Stimulated activated naive CD8-positive, alpha-beta T cell treated with anti-CD3 and anti-CD28 coated beads, Interleukin-15, amount 100 ng/mL, for 72 hours (primary cell): ENCODE measurements around the gene EVA1A.

Source experiments
- ATAC-seq: fragments of 150-1000 bp; cut with Tn5 transposase; 2 replicates; pipeline ENCODE4 v1.10.0; 2021; ENCODE audit warnings: mild to moderate bottlenecking, moderate library complexity
- DNase-seq, 2 donors: peaks; one replicate each; pipeline ENCODE4 v3.0.0; 2021 to 2022
- H3K27ac Mint-ChIP-seq, 2 donors: one replicate each; pipeline ENCODE4 v1.8.0; 2022; ENCODE audit warnings: mild to moderate bottlenecking in 2 of 2, mixed read lengths in 2 of 2, moderate library complexity in 2 of 2
- H3K27me3 Mint-ChIP-seq: one replicate; pipeline ENCODE4 v1.8.0; 2022; ENCODE audit warnings: mixed read lengths
- H3K4me1 Mint-ChIP-seq: one replicate; pipeline ENCODE4 v1.8.0; 2022; ENCODE audit warnings: mild to moderate bottlenecking, mixed read lengths
- H3K4me3 Mint-ChIP-seq, 2 donors: one replicate each; pipeline ENCODE4 v1.8.0; 2022; ENCODE audit warnings: mild to moderate bottlenecking in 2 of 2, mixed read lengths in 2 of 2, moderate library complexity in 1 of 2
- H3K9me3 Mint-ChIP-seq, 2 donors: one replicate each; pipeline ENCODE4 v1.8.0; 2022; ENCODE audit warnings: mixed read lengths in 2 of 2

Gene EVA1A

DNA sequence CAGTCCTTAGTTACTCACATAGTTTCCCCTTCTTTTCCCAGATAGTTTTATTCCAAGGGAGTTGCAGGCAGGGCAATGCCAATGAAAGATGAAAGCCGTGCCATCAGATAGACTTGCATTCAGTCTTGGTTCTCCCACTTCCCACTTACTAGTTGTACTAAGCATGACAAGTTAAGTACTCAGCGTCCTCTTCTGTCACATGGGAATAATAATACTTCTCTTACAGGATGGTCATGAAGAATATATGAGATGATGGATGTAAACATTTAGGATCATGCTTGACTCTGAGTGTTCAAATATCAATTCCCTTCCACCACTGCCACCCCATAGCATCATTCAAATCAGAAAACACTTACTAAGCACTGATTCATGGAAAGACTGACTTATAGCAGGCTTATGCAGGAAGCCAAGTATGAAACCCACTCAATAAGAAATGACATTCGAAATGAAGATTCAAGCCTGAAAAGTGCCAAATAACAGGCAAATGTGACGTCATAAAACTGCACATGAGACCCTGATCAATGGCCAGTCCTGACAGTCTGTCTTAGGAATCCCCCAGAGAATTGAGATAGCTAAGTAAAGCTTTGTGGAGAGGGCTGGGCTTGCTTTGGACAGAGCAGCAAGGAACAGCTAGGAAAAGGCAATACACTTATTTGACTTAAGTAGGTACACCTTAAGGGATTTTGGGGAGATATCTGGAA is 11.1 kb upstream of the EVA1A start:
- H3K27ac Mint-ChIP-seq, result no peak overlapping the region
- no peaks in the 10 kb centered on the region for H3K4me1 Mint-ChIP-seq
- no peak overlapping the region for H3K4me3 Mint-ChIP-seq
- ATAC-seq, result no peak
- H3K27me3 Mint-ChIP-seq, result peaks cover 31% of the 10 kb centered on the region
- no peak for DNase-seq
- peaks cover 0 to 4% of the 10 kb centered on the region in 2 donors for H3K9me3 Mint-ChIP-seq

GRCh38 chr2:75570948-75571729 is 10.4 kb upstream of the EVA1A start:
- no peaks in the 10 kb centered on the region for H3K4me1 Mint-ChIP-seq
- no peak overlapping the region for H3K4me3 Mint-ChIP-seq
- ATAC-seq (no peak), DNase-seq (no peak)
- H3K27me3 Mint-ChIP-seq, result peaks cover 31% of the 10 kb centered on the region
- H3K9me3 Mint-ChIP-seq, result no peaks in the 10 kb centered on the region
- H3K27ac Mint-ChIP-seq, result no peak overlapping the region

- no peak for DNase-seq
- ATAC-seq, result no peak
- peaks cover 31% of the 10 kb centered on the region for H3K27me3 Mint-ChIP-seq
- no peak overlapping the region for H3K27ac Mint-ChIP-seq
- no peaks in the 10 kb centered on the region for H3K4me1 Mint-ChIP-seq
- no peaks in the 10 kb centered on the region for H3K9me3 Mint-ChIP-seq
- no peak overlapping the region for H3K4me3 Mint-ChIP-seq
Observed at GRCh38 chr2:75570024-75570947, 9.5 kb upstream of the EVA1A start.

- no peaks in the 10 kb centered on the region for H3K9me3 Mint-ChIP-seq
- no peak for ATAC-seq
- no peak for DNase-seq
- peaks cover 31% of the 10 kb centered on the region for H3K27me3 Mint-ChIP-seq
- H3K4me3 Mint-ChIP-seq, result no peak overlapping the region
- H3K27ac Mint-ChIP-seq, result no peak overlapping the region
- H3K4me1 Mint-ChIP-seq, result peaks cover 5% of the 10 kb centered on the region
Observed at GRCh38 chr2:75569546-75569945, 8.8 kb upstream of the EVA1A start.

GRCh38 chr2:75568174-75568573 is 7.4 kb upstream of the EVA1A start:
- Mint-ChIP-seq H3K27ac (no peak overlapping the region), H3K4me3 (no peak overlapping the region), H3K27me3 (peaks cover 40% of the 10 kb centered on the region), H3K4me1 (peaks cover 17% of the 10 kb centered on the region), H3K9me3 (no peaks in the 10 kb centered on the region)
- DNase-seq (no peak), ATAC-seq (no peak)

DNA sequence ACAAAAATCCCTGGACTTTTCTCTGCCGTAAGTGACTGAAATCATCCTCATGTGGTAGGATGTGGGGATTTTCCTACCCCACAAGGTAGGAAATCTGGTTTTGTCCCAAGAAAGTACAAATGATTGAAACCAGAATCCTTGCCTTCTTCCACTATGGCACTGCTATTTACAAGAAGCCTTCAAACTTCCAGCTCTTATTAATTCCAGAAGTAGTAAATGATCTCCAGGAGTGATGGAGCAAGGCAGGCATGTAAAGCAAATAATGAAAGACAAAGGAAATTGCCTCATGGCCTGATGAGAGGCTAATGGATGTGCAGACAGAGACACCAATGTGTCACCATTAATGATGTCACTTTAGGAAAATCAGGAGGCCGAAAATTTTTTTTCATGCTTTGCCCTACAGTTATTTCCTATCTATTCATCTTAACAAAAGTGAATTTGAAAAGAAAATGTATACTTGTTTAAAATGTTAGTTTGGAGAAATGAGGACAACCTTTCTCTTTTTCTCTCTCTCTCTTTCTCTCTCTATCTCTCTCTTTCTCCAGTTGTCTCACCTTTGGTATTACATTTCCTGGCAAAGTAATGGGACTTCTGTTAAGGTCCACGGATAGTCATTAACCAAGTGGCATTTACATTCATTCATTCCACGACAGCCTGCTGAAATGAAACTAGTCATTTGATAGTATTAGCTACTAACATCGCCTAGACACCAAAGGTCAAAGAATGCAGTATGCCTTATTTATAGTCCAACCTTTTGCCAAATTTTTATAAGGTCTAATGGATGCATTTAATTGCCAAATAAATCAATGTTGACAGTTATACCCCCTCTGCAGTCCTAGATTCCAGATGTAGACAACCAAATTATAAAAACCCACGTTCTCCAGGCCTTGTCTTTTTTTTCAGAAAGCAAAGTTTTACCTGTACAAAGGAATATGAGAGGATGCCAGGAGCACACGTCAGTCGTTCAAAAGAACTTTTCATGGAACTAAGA is 5.0 kb upstream of the EVA1A start:
- DNase-seq (no peak), ATAC-seq (no peak)
- H3K4me3 Mint-ChIP-seq, result no peak overlapping the region
- H3K27me3 Mint-ChIP-seq, result peaks cover 54% of the 10 kb centered on the region
- no peaks in the 10 kb centered on the region for H3K9me3 Mint-ChIP-seq
- H3K27ac Mint-ChIP-seq, result no peak overlapping the region
- peaks cover 24% of the 10 kb centered on the region for H3K4me1 Mint-ChIP-seq

- peaks cover 31% of the 10 kb centered on the region for H3K4me1 Mint-ChIP-seq
- no peak overlapping the region for H3K27ac Mint-ChIP-seq
- no peaks in the 10 kb centered on the region for H3K9me3 Mint-ChIP-seq
- peaks cover 54% of the 10 kb centered on the region for H3K27me3 Mint-ChIP-seq
- DNase-seq (no peak), ATAC-seq (no peak)
- H3K4me3 Mint-ChIP-seq, result no peak overlapping the region
Observed at GRCh38 chr2:75564713-75565359, 4.1 kb upstream of the EVA1A start.

GRCh38 chr2:75564026-75564688 is 3.4 kb upstream of the EVA1A start:
- ATAC-seq, result no peak
- no peak overlapping the region for H3K27ac Mint-ChIP-seq
- no peak for DNase-seq
- peak overlapping the region in 1 of 2 donors; percentile 36 for H3K4me3 Mint-ChIP-seq
- no peaks in the 10 kb centered on the region for H3K9me3 Mint-ChIP-seq
- H3K4me1 Mint-ChIP-seq, result peaks cover 34% of the 10 kb centered on the region
- peaks cover 54% of the 10 kb centered on the region for H3K27me3 Mint-ChIP-seq

GRCh38 chr2:75563591-75563990 is 2.9 kb upstream of the EVA1A start:
- ATAC-seq (no peak), DNase-seq (no peak)
- H3K4me3 Mint-ChIP-seq, result peak overlapping the region in 1 of 2 donors; percentile 36

GRCh38 chr2:75562513-75562864 is 1.8 kb upstream of the EVA1A start:
- no peak for ATAC-seq
- H3K9me3 Mint-ChIP-seq, result no peaks in the 10 kb centered on the region
- H3K4me1 Mint-ChIP-seq, result peaks cover 34% of the 10 kb centered on the region

More at GRCh38 chr2:75563591-75563990, 2.9 kb upstream of the EVA1A start:
- Mint-ChIP-seq H3K4me1 (peaks cover 34% of the 10 kb centered on the region), H3K27ac (no peak overlapping the region), H3K27me3 (peaks cover 54% of the 10 kb centered on the region), H3K9me3 (no peaks in the 10 kb centered on the region)

DNA sequence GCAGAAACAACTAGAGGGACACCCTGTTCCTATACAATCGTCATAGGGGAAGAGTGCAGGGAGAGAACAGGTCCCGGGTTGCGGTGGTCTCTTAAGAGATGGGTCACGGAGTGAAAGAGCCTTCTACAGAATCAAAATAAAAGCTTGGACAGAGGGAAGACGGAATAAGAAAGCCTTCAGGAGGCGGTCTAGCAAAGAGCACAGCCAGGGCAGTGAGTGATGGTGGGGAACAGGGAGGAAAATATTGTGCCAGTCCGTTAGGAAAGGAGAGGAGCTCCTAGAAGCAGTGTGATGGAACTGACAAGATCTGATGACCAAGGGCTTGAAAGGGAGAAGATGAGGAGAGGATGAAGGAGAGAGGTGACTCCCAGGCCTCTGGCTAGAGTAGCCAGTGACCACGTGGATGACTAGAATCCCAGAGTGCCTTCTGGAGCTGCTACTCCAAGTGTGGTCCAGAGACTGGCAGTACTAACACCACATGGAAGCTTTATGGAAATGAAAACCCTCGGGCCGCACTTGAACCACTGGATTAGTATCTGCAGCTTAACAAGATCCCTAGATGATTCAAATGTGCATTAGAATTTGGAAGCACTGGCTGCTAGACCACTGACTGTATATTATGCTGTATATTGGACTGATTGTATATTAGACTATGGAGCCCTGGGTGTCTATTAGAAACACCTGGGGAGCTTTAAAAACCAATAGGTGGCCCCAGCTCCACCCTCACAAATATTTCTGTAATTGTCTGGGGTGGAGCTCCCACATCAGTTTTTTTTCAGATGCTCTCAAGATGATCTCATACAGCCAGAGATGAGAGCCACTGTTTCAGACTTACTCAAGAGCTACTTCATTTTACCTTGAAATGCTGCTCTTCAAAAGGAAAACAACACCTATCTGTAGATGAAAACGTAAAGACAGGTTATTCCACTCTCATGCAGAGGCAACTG is 1.1 kb upstream of the EVA1A start:
- no peak for ATAC-seq
- Mint-ChIP-seq H3K4me1 (peaks cover 34% of the 10 kb centered on the region), H3K9me3 (no peaks in the 10 kb centered on the region), H3K27me3 (peaks cover 51% of the 10 kb centered on the region), H3K4me3 (peak overlapping the region; percentile 86 to 98), H3K27ac (no peak overlapping the region)
- DNase-seq, result no peak

More at GRCh38 chr2:75562513-75562864, 1.8 kb upstream of the EVA1A start:
- Mint-ChIP-seq H3K27ac (no peak overlapping the region), H3K27me3 (peaks cover 56% of the 10 kb centered on the region), H3K4me3 (no peak overlapping the region)
- no peak for DNase-seq

- Mint-ChIP-seq H3K27ac (peak overlapping the region in 1 of 2 donors; percentile 55), H3K4me3 (peak overlapping the region; percentile 86 to 98), H3K4me1 (peaks cover 34% of the 10 kb centered on the region), H3K27me3 (peaks cover 60% of the 10 kb centered on the region), H3K9me3 (no peaks in the 10 kb centered on the region)
- DNase-seq (peak; percentile 5 to 23), ATAC-seq (peak; percentile 80)
Observed at GRCh38 chr2:75560022-75560767, 544 bp downstream of the EVA1A start.
